ENCODE data around the gene INTS14. TPM values are rescaled to one million over a fixed set of nuclear protein-coding genes. Genes with fewer than 3 reads are reported as not detected.

INTS14 gene
- total RNA-seq, 1 experiment from 2014 or later: 28.3 TPM

DNA sequence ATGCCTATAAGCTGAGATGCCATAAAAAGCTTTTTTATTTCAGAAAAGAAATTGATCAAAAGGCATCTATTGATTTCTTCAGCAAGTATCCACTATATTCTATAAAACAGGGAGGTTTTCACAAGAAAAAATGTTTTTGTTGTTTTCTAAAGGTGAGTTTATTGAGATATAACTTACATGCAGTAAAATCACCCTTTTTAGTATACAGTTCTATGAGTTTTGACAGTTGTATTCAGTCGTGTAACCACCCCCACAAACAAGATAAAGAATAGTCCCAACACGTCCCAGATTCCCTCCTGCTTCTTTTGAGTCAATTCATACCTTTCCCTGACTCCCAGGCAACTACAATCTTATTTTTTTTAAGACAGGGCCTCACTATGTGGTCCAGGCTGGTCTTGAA, 7.8 kb downstream of the INTS14 start:
- TF ChIP-seq FOXP1 (CRISPR knock-in tag; IDR thresholded peaks at IDR 0.05; ENCODE audit: borderline replicate concordance) (no peak), TP53 (CRISPR knock-in tag; IDR thresholded peaks at IDR 0.05) (no peak)
- TF ChIP-seq, protein P1, sequence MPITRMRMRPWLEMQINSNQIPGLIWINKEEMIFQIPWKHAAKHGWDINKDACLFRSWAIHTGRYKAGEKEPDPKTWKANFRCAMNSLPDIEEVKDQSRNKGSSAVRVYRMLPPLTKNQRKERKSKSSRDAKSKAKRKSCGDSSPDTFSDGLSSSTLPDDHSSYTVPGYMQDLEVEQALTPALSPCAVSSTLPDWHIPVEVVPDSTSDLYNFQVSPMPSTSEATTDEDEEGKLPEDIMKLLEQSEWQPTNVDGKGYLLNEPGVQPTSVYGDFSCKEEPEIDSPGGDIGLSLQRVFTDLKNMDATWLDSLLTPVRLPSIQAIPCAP (CRISPR knock-in tag; IDR thresholded peaks at IDR 0.05): no peak
- ChIA-PET POLR2A (no interaction called here), CTCF (no interaction called here)
- Mint-ChIP-seq H3K4me3 (no peak overlapping the region), H3K9me3 (no peaks in the 10 kb centered on the region), H3K36me3 (peaks cover 25% of the 10 kb centered on the region), H3K27ac (no peak overlapping the region), H3K27me3 (ENCODE audit: low read depth) (no peaks in the 10 kb centered on the region), H3K4me1 (no peaks in the 10 kb centered on the region)
- no peak for DNase-seq (ENCODE audit: low spot score)
- no peak for ATAC-seq

DNA sequence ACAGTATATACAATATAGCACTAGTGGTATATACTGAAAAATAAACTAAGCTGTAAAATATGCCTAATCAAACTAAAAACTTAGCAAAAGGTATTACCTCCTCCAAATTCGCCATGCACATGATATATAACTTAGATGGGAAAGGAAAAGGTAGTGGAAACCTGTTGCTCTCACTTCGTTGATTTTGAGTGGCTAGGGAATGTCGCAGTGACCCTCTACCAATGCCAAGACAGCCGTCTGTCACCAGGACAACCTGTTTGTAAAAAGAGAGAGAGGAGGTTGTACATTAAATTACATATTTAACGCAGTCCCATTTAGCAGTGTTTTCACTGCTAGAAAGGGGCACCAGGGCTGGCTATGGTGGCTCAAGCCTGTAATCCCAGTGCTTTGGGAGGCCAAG, 11.3 kb downstream of the INTS14 start:
- no peaks in the 10 kb centered on the region for H3K9me3 Mint-ChIP-seq
- POLR2A ChIA-PET: no interaction called here
- CTCF ChIA-PET: no interaction called here
- no peaks in the 10 kb centered on the region for H3K4me1 Mint-ChIP-seq
- DNase-seq (ENCODE audit: low spot score) (no peak), ATAC-seq (no peak)
- H3K36me3 Mint-ChIP-seq: peaks cover 43% of the 10 kb centered on the region
- H3K4me3 Mint-ChIP-seq: no peak overlapping the region
- H3K27ac Mint-ChIP-seq: no peak overlapping the region
- no peaks in the 10 kb centered on the region for H3K27me3 Mint-ChIP-seq (ENCODE audit: low read depth)
- TF ChIP-seq ZNF671 (CRISPR knock-in tag; IDR thresholded peaks at IDR 0.05) (no peak), NFATC4 (CRISPR knock-in tag; IDR thresholded peaks at IDR 0.05) (no peak)
- TF ChIP-seq, protein P2, sequence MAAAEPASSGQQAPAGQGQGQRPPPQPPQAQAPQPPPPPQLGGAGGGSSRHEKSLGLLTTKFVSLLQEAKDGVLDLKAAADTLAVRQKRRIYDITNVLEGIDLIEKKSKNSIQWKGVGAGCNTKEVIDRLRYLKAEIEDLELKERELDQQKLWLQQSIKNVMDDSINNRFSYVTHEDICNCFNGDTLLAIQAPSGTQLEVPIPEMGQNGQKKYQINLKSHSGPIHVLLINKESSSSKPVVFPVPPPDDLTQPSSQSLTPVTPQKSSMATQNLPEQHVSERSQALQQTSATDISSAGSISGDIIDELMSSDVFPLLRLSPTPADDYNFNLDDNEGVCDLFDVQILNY (CRISPR knock-in tag; IDR thresholded peaks at IDR 0.05): no peak

DNA sequence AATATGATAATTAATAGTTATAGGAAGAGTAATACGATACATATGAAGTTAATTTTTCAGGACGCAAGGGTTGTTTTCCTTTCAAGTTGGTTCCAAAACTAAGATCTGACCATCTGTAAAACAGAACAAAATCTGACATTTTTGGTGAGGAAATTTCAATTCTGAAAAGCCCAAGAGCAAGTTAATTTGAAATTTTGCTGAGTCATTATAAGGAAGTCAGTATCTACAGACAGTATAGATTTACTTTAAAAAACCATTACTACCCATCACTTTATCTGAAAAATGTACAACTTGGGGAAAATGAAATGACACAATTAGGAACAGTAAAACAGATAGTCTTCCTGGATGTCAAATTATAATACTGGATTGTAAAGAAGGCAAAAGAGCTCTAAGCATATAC, 12.5 kb downstream of the INTS14 start:
- ATAC-seq (no peak), DNase-seq (ENCODE audit: low spot score) (no peak)
- Mint-ChIP-seq H3K27me3 (ENCODE audit: low read depth) (no peaks in the 10 kb centered on the region), H3K4me1 (no peaks in the 10 kb centered on the region), H3K36me3 (peaks cover 46% of the 10 kb centered on the region), H3K9me3 (no peaks in the 10 kb centered on the region), H3K27ac (peak overlapping the region; percentile 25; the same call in 1 of the 2 replicates), H3K4me3 (no peak overlapping the region)
- POLR2A ChIA-PET: interaction anchor here (1.0 kb wide), 1 partner anchor 12 kb away, joined by 3 read pairs; the partner anchor contains the start of gene INTS14
- CTCF ChIA-PET: no interaction called here
- no peak for TF ChIP-seq RORB (CRISPR knock-in tag; IDR thresholded peaks at IDR 0.05)
- TF ChIP-seq, protein P3, sequence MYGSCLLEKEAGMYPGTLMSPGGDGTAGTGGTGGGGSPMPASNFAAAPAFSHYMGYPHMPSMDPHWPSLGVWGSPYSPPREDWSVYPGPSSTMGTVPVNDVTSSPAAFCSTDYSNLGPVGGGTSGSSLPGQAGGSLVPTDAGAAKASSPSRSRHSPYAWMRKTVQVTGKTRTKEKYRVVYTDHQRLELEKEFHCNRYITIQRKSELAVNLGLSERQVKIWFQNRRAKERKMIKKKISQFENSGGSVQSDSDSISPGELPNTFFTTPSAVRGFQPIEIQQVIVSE (CRISPR knock-in tag; IDR thresholded peaks at IDR 0.05; ENCODE audit: borderline replicate concordance): no peak
- no peak for TF ChIP-seq CBFB (CRISPR knock-in tag; IDR thresholded peaks at IDR 0.05; ENCODE audit: low read depth)
- TF ChIP-seq KAT7 (CRISPR knock-in tag; IDR thresholded peaks at IDR 0.05; ENCODE audit: borderline replicate concordance): no peak
- no peak for TF ChIP-seq IRF2 (CRISPR knock-in tag; IDR thresholded peaks at IDR 0.05; ENCODE audit: borderline replicate concordance, low read depth)
- TF ChIP-seq ZNF396 (CRISPR knock-in tag; IDR thresholded peaks at IDR 0.05; ENCODE audit: borderline replicate concordance): no peak
- TF ChIP-seq SP1 (CRISPR knock-in tag; conservative IDR thresholded peaks at IDR 0.05): no peak
- no peak for TF ChIP-seq ETV6 (CRISPR knock-in tag; IDR thresholded peaks at IDR 0.05)
- TF ChIP-seq, protein P4, sequence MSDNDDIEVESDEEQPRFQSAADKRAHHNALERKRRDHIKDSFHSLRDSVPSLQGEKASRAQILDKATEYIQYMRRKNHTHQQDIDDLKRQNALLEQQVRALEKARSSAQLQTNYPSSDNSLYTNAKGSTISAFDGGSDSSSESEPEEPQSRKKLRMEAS (CRISPR knock-in tag; IDR thresholded peaks at IDR 0.05): no peak
- no peak for TF ChIP-seq SMAD3 (CRISPR knock-in tag; IDR thresholded peaks at IDR 0.05; ENCODE audit: borderline replicate concordance)
- no peak for TF ChIP-seq NFE2L1 (CRISPR knock-in tag; IDR thresholded peaks at IDR 0.05)
- TF ChIP-seq, protein P2 (CRISPR knock-in tag; IDR thresholded peaks at IDR 0.05): no peak
- no peak for TF ChIP-seq CREM (CRISPR knock-in tag; IDR thresholded peaks at IDR 0.05)
- TF ChIP-seq ZNF671 (CRISPR knock-in tag; IDR thresholded peaks at IDR 0.05): no peak
- TF ChIP-seq MXD4 (CRISPR knock-in tag; IDR thresholded peaks at IDR 0.05; ENCODE audit: borderline replicate concordance): no peak
- TF ChIP-seq TP53 (CRISPR knock-in tag; IDR thresholded peaks at IDR 0.05): no peak
- TF ChIP-seq, protein P5, sequence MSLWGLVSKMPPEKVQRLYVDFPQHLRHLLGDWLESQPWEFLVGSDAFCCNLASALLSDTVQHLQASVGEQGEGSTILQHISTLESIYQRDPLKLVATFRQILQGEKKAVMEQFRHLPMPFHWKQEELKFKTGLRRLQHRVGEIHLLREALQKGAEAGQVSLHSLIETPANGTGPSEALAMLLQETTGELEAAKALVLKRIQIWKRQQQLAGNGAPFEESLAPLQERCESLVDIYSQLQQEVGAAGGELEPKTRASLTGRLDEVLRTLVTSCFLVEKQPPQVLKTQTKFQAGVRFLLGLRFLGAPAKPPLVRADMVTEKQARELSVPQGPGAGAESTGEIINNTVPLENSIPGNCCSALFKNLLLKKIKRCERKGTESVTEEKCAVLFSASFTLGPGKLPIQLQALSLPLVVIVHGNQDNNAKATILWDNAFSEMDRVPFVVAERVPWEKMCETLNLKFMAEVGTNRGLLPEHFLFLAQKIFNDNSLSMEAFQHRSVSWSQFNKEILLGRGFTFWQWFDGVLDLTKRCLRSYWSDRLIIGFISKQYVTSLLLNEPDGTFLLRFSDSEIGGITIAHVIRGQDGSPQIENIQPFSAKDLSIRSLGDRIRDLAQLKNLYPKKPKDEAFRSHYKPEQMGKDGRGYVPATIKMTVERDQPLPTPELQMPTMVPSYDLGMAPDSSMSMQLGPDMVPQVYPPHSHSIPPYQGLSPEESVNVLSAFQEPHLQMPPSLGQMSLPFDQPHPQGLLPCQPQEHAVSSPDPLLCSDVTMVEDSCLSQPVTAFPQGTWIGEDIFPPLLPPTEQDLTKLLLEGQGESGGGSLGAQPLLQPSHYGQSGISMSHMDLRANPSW (CRISPR knock-in tag; conservative IDR thresholded peaks at IDR 0.05; ENCODE audit: low read depth): no peak
- no peak for TF ChIP-seq TEAD4 (CRISPR knock-in tag; IDR thresholded peaks at IDR 0.05)
